ENCODE results near the gene MEF2B.

MEF2B gene

GRCh38 chr19:19170053-19170872, at the start of gene MEF2B:
Gene MEF2B (minus strand): TSS chr19:19170263. CDS start chr19:19150735, 19,528 bp downstream.
- peak; percentile 42 for DNase-seq

- DNase-seq: no peak
Measured at GRCh38 chr19:19218911-19219310, 48.8 kb upstream of the MEF2B start.

GRCh38 chr19:19217099-19217498, 47.0 kb upstream of the MEF2B start:
- no peak for DNase-seq

- no peak for DNase-seq
Measured at GRCh38 chr19:19215792-19216191, 45.7 kb upstream of the MEF2B start.

GRCh38 chr19:19214892-19215291, 44.8 kb upstream of the MEF2B start:
- no peak for DNase-seq

GRCh38 chr19:19214159-19214490, 44.1 kb upstream of the MEF2B start:
- no peak for DNase-seq

GRCh38 chr19:19213426-19214158, 43.5 kb upstream of the MEF2B start:
- no peak for DNase-seq

- DNase-seq: no peak
Measured at GRCh38 chr19:19212916-19213315, 42.9 kb upstream of the MEF2B start.

- DNase-seq: peak; percentile 19
Measured at GRCh38 chr19:19211499-19212420, 41.7 kb upstream of the MEF2B start, which contains the start of gene NCAN. Gene NCAN (plus strand): TSS chr19:19211958. CDS start chr19:19216954, 4,996 bp downstream.

GRCh38 chr19:19209372-19209771, 39.3 kb upstream of the MEF2B start:
- no peak for DNase-seq

GRCh38 chr19:19207637-19208572, 37.8 kb upstream of the MEF2B start:
- no peak for DNase-seq

GRCh38 chr19:19206938-19207337, 36.9 kb upstream of the MEF2B start:
- no peak for DNase-seq

- DNase-seq: no peak
Measured at GRCh38 chr19:19205416-19206410, 35.6 kb upstream of the MEF2B start.

- DNase-seq: no peak
Measured at GRCh38 chr19:19204181-19204580, 34.1 kb upstream of the MEF2B start.

- DNase-seq: peak; percentile 77
Measured at GRCh38 chr19:19203012-19203856, 33.2 kb upstream of the MEF2B start, which contains the start of gene NR2C2AP. Gene NR2C2AP (minus strand): TSS chr19:19203414. CDS start chr19:19203060, 354 bp downstream.

GRCh38 chr19:19202707-19203011, 32.6 kb upstream of the MEF2B start:
- DNase-seq: no peak

- DNase-seq: no peak
Measured at GRCh38 chr19:19201697-19202630, 31.9 kb upstream of the MEF2B start.

- DNase-seq: no peak
Measured at GRCh38 chr19:19193926-19194325, 23.9 kb upstream of the MEF2B start.
